ENCODE measurements around the gene CFP.
A peak's percentile ranks its signal among the peaks of the same experiment; 100 is the strongest.

Gene CFP

DNA sequence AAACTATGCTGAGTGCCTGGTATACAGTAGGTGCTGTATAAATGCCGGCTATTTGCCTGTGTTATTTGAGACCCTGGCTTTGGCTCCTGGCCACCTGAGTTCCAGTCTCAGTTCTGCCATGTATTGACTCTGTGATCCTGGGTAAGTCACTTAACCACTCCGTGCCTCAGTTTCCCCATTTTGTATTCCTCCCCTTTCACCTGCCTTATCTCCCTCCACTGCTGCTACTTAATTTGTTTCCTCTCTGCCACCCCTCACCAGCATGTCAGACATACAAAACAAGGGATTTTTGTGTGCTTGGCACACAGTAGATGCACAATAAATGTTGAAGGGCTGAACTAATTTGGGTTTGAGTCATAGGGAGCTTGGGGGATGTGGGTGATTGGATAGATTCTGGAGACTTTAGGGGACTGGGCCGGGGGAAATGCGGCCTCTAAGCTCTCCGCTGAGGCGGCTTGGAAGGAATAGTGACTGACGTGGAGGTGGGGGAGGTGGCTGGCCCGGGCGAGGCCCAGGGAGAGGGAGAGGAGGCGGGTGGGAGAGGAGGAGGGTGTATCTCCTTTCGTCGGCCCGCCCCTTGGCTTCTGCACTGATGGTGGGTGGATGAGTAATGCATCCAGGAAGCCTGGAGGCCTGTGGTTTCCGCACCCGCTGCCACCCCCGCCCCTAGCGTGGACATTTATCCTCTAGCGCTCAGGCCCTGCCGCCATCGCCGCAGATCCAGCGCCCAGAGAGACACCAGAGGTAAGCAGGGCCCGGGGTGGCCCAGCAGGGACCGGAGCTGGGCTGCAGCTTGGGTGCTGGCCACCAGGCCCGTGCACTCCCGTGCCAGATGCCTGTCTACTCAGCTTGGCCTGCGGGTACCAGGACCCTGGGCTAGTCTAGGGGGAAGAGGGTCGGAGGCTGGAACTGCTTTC lies 47.7 kb downstream of the CFP start, which contains the start of gene TIMP1:
Gene TIMP1, plus strand, starts transcription at position 706 of the 917 bp plus-strand sequence. CDS start 980 bp downstream, outside the sequence.
- peaks cover 22% of the 10 kb centered on the region for H3K4me1 Mint-ChIP-seq
- H3K9me3 Mint-ChIP-seq: no peaks in the 10 kb centered on the region
- no peak within 1 kb of the TSS for H3K27ac Mint-ChIP-seq
- peak within 1 kb of the TSS; percentile 57 for H3K4me3 Mint-ChIP-seq
- DNase-seq (ENCODE audit: low spot score in 2 of 2) (no peak), ATAC-seq (ENCODE audit: low read depth) (peak; percentile 89)
- no peaks in the 10 kb centered on the region for H3K36me3 Mint-ChIP-seq
- H3K27me3 Mint-ChIP-seq: peaks cover 15% of the 10 kb centered on the region

DNA sequence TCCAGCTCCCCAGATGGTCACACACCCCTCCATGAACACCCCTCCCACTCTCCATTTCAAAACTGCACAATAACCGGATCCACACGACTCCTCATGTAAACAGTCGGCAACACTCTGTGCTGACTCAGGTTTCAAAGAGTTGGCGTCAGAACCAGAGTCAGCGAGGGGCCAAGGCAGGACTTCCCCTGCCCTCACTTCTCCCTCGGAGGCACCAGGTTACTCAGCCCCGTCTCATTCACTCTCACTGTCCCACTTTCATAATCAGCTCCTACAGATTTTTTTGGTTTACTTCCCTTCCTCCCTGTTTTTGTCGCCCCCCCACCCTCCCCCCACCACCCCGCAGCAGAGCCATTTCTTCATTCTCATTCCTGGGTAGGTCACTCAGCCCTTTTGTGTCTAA lies 50.2 kb downstream of the CFP start:
- ATAC-seq (ENCODE audit: low read depth) (no peak), DNase-seq (ENCODE audit: low spot score in 2 of 2) (no peak)
- Mint-ChIP-seq H3K9me3 (no peaks in the 10 kb centered on the region), H3K27me3 (peaks cover 26% of the 10 kb centered on the region), H3K36me3 (no peaks in the 10 kb centered on the region), H3K4me3 (no peak overlapping the region), H3K4me1 (peaks cover 22% of the 10 kb centered on the region), H3K27ac (no peak overlapping the region)

DNA sequence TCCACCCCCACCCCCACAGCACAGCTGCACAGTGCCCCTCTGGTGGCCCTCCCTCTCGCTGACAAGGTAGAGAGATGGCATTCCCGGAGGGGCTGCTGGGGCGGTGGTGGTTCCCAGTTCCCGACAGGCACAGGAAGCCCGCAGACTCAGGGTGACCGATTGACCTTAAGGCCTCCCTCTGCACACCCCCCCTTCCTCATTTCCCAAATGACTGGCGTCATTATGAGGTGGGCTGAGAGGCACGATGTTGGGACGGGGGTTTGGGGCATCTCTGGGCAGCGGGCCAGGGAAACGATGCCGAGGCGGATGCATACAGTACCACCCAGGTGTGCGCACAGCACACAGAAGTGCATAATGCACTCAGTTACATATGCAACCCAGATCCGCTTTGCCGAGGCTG lies 51.0 kb downstream of the CFP start:
- Mint-ChIP-seq H3K27me3 (peaks cover 26% of the 10 kb centered on the region), H3K4me1 (peaks cover 20% of the 10 kb centered on the region), H3K27ac (no peak overlapping the region), H3K4me3 (no peak overlapping the region), H3K9me3 (no peaks in the 10 kb centered on the region), H3K36me3 (no peaks in the 10 kb centered on the region)
- ATAC-seq (ENCODE audit: low read depth): no peak
- DNase-seq (ENCODE audit: low spot score in 2 of 2): no peak

DNA sequence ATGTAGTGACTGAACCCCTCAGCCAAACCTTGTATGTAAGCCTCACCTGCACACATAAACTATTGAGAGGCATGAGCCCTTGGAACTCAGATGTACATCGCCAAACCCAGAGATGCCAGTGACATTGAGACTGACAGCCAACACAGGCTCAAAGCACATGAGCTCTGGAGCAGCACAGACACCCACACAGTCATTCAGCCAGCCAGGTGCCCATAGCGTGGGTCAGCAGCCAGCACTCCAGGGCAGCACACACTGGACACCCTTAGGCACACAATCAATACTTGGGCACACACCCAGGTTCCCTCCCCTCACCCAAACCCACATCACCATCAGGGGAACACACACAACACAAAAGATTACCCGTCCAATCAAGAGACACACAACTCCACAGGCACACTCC lies 51.8 kb downstream of the CFP start:
- Mint-ChIP-seq H3K27me3 (peaks cover 31% of the 10 kb centered on the region), H3K9me3 (no peaks in the 10 kb centered on the region), H3K4me1 (peaks cover 21% of the 10 kb centered on the region), H3K27ac (no peak overlapping the region), H3K4me3 (no peak overlapping the region), H3K36me3 (peaks cover 2% of the 10 kb centered on the region)
- DNase-seq (ENCODE audit: low spot score in 2 of 2) (no peak), ATAC-seq (ENCODE audit: low read depth) (no peak)

DNA sequence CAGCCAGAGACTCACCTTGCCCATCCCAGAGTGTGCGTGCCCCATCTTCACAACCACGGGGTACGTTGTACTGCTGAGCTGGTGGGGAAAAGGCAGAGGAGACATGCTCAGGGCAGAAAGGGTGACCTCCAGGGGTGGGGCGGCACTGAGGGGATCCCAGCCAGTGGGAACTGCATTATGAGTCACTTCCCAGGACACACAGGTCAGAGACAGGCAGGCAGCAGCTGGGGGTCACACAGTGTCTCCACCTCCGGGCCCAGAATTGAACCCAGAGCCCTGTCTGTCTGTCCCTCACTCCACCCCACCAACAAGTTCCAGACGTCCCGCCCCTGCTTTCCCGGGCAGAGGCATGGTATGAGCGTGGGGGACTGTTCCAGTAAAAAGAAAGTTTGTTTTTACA lies 52.3 kb downstream of the CFP start:
- H3K4me3 Mint-ChIP-seq: no peak overlapping the region
- DNase-seq (ENCODE audit: low spot score in 2 of 2) (no peak), ATAC-seq (ENCODE audit: low read depth) (no peak)
- peaks cover 2% of the 10 kb centered on the region for H3K36me3 Mint-ChIP-seq
- no peak overlapping the region for H3K27ac Mint-ChIP-seq
- H3K9me3 Mint-ChIP-seq: no peaks in the 10 kb centered on the region
- peaks cover 20% of the 10 kb centered on the region for H3K4me1 Mint-ChIP-seq
- peaks cover 31% of the 10 kb centered on the region for H3K27me3 Mint-ChIP-seq

DNA sequence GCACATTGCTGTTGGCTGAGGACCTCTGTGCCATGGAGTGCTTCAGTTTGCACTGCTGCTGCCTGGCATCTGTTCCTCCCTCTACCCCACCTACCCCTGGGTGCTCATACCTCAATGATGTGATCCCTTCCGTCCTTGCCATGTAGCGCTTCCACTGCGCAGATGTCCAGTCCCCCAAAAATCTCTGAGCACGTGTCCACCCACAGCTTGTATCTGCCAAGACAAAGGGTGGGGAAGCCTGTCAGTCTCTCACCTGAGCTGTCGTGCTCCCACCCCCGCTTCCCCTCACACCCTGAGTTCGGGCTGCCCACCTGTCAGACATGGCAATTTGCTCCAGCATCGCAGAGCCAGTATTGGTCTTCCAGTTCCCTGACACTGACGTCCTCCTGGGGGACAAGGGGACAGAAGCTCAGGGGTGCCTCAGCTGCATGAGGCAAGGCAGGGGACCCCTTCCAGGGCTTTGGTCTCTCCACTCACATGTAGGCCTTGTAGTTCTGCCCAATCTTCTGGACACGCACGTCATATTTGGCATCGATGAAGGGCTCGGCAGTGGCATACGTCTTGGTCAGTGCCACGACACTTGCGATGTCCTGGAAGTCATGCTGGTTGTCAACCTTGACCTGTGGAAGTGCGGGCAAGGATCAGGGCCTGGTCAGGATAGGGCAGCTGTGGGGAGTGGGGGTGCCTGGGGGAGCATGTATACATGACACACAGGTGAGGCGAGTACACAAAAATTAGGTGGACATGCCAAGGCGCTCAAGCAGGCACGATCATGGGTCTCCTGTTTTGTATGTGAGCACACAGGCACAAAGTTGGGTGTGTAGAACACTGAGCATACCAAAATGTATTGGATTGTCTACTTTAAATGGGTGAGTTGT lies 53.5 kb downstream of the CFP start:
- H3K4me1 Mint-ChIP-seq: peaks cover 15% of the 10 kb centered on the region
- H3K27me3 Mint-ChIP-seq: peaks cover 33% of the 10 kb centered on the region
- no peaks in the 10 kb centered on the region for H3K9me3 Mint-ChIP-seq
- DNase-seq (ENCODE audit: low spot score in 2 of 2) (no peak), ATAC-seq (ENCODE audit: low read depth) (no peak)
- H3K4me3 Mint-ChIP-seq: no peak overlapping the region
- peaks cover 11% of the 10 kb centered on the region for H3K36me3 Mint-ChIP-seq
- no peak overlapping the region for H3K27ac Mint-ChIP-seq

DNA sequence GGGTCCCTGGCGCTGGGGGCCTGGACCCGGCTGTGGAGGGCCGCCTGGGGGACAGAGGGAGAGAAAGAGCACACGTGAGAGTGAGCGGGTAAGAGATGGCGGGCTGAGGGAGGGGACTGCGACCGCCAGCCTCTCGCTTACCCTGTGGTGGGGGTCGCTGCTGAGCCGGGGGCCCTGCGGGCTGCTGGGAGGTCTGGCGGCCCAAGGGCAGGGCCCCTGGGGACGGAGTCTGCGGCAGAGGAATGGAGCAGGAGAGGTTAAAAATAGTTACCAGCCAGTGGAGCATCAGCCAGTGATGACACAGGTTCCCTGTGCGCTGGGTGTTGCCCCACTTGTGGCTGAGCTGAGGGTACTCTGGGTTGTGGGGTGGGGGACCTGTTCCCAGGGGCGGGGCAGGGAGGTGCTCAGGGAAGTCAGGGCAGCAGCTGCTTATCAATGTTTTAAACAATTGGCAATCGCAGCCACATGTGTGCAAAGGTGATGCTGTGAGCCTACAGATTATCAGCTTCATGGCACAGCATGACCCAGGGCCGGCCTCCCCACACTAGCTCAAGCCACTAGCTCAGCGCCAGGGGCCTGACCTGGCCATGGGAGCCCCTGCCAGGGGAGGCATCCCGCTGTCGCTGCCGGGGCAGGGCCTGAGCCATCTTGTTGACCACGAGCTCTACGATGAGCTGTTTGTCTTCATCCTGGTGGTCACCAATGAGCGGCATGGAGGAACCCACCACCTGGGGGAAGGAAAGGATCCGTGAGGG lies 55.0 kb downstream of the CFP start:
- H3K9me3 Mint-ChIP-seq: no peaks in the 10 kb centered on the region
- ATAC-seq (ENCODE audit: low read depth): no peak
- no peak for DNase-seq (ENCODE audit: low spot score in 2 of 2)
- H3K4me3 Mint-ChIP-seq: no peak overlapping the region
- peaks cover 23% of the 10 kb centered on the region for H3K36me3 Mint-ChIP-seq
- H3K27me3 Mint-ChIP-seq: peaks cover 30% of the 10 kb centered on the region
- peaks cover 15% of the 10 kb centered on the region for H3K4me1 Mint-ChIP-seq
- no peak overlapping the region for H3K27ac Mint-ChIP-seq

DNA sequence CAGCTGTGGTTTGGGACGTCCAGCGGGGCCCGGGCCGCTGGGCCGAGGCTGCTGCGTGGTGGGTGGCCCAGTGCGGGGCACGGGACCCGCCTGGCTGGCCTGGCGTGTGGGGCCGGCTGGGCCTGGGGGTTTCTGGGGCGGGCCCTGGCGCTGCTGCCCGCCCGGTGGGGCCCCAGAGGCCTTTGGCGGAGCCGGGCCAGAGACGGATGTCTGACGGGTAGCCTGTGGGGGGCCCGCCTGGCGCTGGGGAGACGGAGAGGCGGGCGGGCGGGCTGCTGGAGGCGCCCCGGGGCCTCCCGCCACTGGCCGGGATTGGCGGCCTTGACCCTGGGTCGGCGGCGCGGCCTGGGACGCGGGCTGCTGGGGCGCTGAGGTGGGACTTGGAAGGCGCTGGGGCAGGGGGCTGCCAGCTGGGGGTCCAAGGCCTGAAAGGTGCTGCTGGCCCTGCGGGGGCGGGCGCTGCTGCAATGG lies 55.6 kb downstream of the CFP start:
- H3K9me3 Mint-ChIP-seq: no peaks in the 10 kb centered on the region
- H3K4me3 Mint-ChIP-seq: no peak overlapping the region
- H3K36me3 Mint-ChIP-seq: peaks cover 26% of the 10 kb centered on the region
- H3K4me1 Mint-ChIP-seq: peaks cover 12% of the 10 kb centered on the region
- H3K27me3 Mint-ChIP-seq: peaks cover 26% of the 10 kb centered on the region
- no peak for ATAC-seq (ENCODE audit: low read depth)
- no peak overlapping the region for H3K27ac Mint-ChIP-seq
- no peak for DNase-seq (ENCODE audit: low spot score in 2 of 2)

DNA sequence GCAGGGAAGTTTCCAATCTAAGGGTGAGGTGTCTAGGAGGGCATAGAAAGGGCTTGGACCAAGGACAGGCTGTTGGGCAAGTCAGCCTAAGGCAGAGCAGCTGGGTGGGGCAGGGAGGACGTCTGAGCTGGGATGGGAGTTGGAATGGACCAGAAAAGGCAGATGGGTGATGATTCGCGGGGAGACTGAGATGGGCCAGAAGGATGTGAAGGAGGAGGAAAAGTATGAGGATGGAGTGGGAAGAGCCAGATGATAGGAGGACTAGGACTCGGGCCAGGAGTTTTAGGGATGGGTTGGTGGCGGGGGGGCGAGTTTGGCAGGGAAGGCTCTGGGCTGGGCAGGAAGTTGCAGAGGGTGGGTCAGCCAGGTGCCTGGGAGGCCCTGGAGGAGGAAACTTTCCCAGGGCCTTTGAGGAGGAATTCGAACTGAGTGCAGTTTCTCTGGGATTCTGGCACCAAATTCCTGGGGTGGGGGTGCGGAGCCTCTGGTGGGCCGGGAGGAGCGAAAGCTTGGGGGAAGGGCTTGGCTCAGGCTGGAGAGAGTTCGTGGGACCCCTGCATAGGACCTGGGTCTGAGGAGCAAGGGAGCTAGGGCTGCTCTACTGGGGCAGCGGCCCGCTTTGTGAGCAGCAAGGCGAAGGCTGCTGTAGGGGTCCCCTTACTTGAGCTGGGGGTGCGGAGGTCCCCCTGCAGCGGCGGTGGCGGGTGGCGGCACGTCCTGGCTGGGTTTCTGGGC lies 56.2 kb downstream of the CFP start:
- peaks cover 29% of the 10 kb centered on the region for H3K36me3 Mint-ChIP-seq
- no peak overlapping the region for H3K4me3 Mint-ChIP-seq
- H3K9me3 Mint-ChIP-seq: no peaks in the 10 kb centered on the region
- H3K27me3 Mint-ChIP-seq: peaks cover 23% of the 10 kb centered on the region
- H3K4me1 Mint-ChIP-seq: peaks cover 12% of the 10 kb centered on the region
- ATAC-seq (ENCODE audit: low read depth) (no peak), DNase-seq (ENCODE audit: low spot score in 2 of 2) (no peak)
- H3K27ac Mint-ChIP-seq: no peak overlapping the region
